Spleen (tissue), 11 donors: ENCODE results near the gene UBR1. TPM values are rescaled to one million over a fixed set of nuclear protein-coding genes. Genes with fewer than 3 reads are reported as not detected.
A peak's percentile ranks its signal among the peaks of the same experiment; 100 is the strongest.

Source experiments
- DNase-seq: peaks from one replicate; pipeline ENCODE4 v3.0.0-alpha.2; 2020
- H3K27ac ChIP-seq, 8 donors: fragments of 200-600 bp; sonication (generic) in 7 of 8; 1 replicate in 4 of 8; 2 replicates in 4 of 8; pipeline versions ENCODE4 v1.5.0 to v1.8.0; 2016 to 2021; ENCODE audit warnings: inconsistent platforms in 4 of 8, mild to moderate bottlenecking in 4 of 8, moderate library complexity in 1 of 8
- H3K27me3 ChIP-seq, 7 donors: fragments of 200-600 bp; sonication (generic) in 6 of 7; replicated peaks in 1 of 7; 1 replicate in 4 of 7; 2 replicates in 3 of 7; pipeline versions ENCODE4 v1.5.0 to v1.8.0; 2016 to 2021; ENCODE audit warnings: inconsistent platforms in 3 of 7, mild to moderate bottlenecking in 1 of 7
- H3K36me3 ChIP-seq, 6 donors: fragments of 200-600 bp; sonication (generic) in 5 of 6; 1 replicate in 4 of 6; 2 replicates in 2 of 6; pipeline versions ENCODE4 v1.5.0 to v1.8.0; 2016 to 2021; ENCODE audit warnings: inconsistent platforms in 2 of 6
- H3K4me1 ChIP-seq, 6 donors: fragments of 200-600 bp; sonication (generic) in 5 of 6; 1 replicate in 3 of 6; 2 replicates in 3 of 6; pipeline versions ENCODE4 v1.5.0 to v1.8.0; 2016 to 2021; ENCODE audit warnings: inconsistent platforms in 3 of 6
- H3K4me3 ChIP-seq, 8 donors: fragments of 200-600 bp; sonication (generic) in 7 of 8; 1 replicate in 4 of 8; 2 replicates in 4 of 8; pipeline versions ENCODE4 v1.5.0 to v1.8.0; 2016 to 2021; ENCODE audit warnings: inconsistent platforms in 4 of 8, mild to moderate bottlenecking in 4 of 8, moderate library complexity in 2 of 8
- H3K9me3 ChIP-seq, 8 donors: fragments of 200-600 bp; sonication (generic) in 7 of 8; 1 replicate in 4 of 8; 2 replicates in 4 of 8; pipeline versions ENCODE4 v1.5.0 to v1.8.0; 2016 to 2021; ENCODE audit warnings: inconsistent platforms in 4 of 8
- CTCF ChIP-seq, 11 experiments: fragments of 200-600 bp in 7 of 11; fragments of 450-650 bp in 4 of 11; sonication (generic) in 4 of 11; IDR thresholded peaks in 8 of 11; conservative IDR thresholded peaks in 3 of 11; 1 replicate in 7 of 11; 2 replicates in 4 of 11; pipeline versions ENCODE4 v1.4.0 to v1.8.0; 2016 to 2021; ENCODE audit warnings: antibody characterized with exemption in 11 of 11, inconsistent platforms in 4 of 11, mild to moderate bottlenecking in 1 of 11
- POLR2A ChIP-seq, 3 donors: fragments of 450-650 bp; IDR thresholded peaks; one replicate each; pipeline ENCODE4 v1.5.1; 2017; ENCODE audit warnings: antibody characterized with exemption in 3 of 3, mild to moderate bottlenecking in 1 of 3
- POLR2AphosphoS5 ChIP-seq, 3 donors: sonication (generic); formaldehyde crosslinking; IDR thresholded peaks; one replicate each; pipeline ENCODE4 v1.5.1; 2017; ENCODE audit warnings: antibody characterized with exemption in 3 of 3
- WGBS, 5 donors: extraction: QIAGEN DNeasy Blood & Tissue Kit in 3 of 5; methylation state at CpG; one replicate each; pipeline versions ENCODE4 v1.1.5 to v1.1.7; 2013 to 2018; 5-methylcytosine and 5-hydroxymethylcytosine counted together
- intact Hi-C: fragments of 100-400 bp; cut with DNase I; formaldehyde crosslinking; loops from one replicate; pipeline ENCODE4 v1.15.0; 2023; ENCODE audit warnings: low total_unique reads
- polyA plus RNA-seq, 3 donors: library from polyadenylated mRNA; stranded (reverse); fragments of 200-250 nt; gene quantifications; one replicate each; pipeline ENCODE4 v1.2.1, GENCODE V29; 2013
- total RNA-seq, 7 donors: library from RNA; depleted of rRNA in 3 of 7; stranded (reverse); fragments of >200 nt in 3 of 7; fragmentation: NEBNext Ultra II Directional in 4 of 7; extraction: Animal tissue kit (Norgen Biotek cat#: 25700) in 4 of 7; gene quantifications; one replicate each; pipeline versions ENCODE4 v1.1.0 to v1.2.1, GENCODE V29; 2016 to 2021
- donor health status: healthy with polysubstance abuse.
- donor health status: DM: no; HTN: no; CAD: no; lungs with moderate emphysema.
- donor health status: DM: no; HTN: no; CAD: no.
- donor health status: Bipolar disorder and iron deficiency.
- donor health status: healthy.
- donor health status: DM: no; HTN: no; CAD: no.
- donor health status: DM: yes; HTN: yes; CAD: no.

The UBR1 gene
- total and polyA plus RNA-seq, 10 donors, result 4.3 to 69.2 (median 38.8) TPM

- H3K27me3 ChIP-seq, result no peaks in the 10 kb centered on the region
- TF ChIP-seq POLR2A (IDR thresholded peaks at IDR 0.05), result no peak
- no peak for TF ChIP-seq CTCF (IDR thresholded peaks at IDR 0.05 in 8 of 11, conservative IDR thresholded peaks at IDR 0.05 in 3 of 11)
- no peak for TF ChIP-seq POLR2AphosphoS5 (IDR thresholded peaks at IDR 0.05)
- intact Hi-C loops, result no loop called here
- peak overlapping the region in 6 of 8 donors; percentile 13 to 47 (median 30) for H3K27ac ChIP-seq
- 48 to 69% (median 53%) methylated on average over 1 of the region's 1 CpG for WGBS, 5 donors
- peaks cover 0 to 25% (median 7%) of the 10 kb centered on the region in 6 donors for H3K4me1 ChIP-seq
- no peaks in the 10 kb centered on the region for H3K9me3 ChIP-seq
- H3K36me3 ChIP-seq, result no peaks in the 10 kb centered on the region
- DNase-seq, result no peak
- no peak overlapping the region for H3K4me3 ChIP-seq
Observed at GRCh38 chr15:43118286-43118685, 12.4 kb upstream of the UBR1 start.

GRCh38 chr15:43111354-43111753, 5.5 kb upstream of the UBR1 start:
- peaks cover 0 to 22% (median 7%) of the 10 kb centered on the region in 6 donors for H3K4me1 ChIP-seq
- H3K4me3 ChIP-seq, result no peak overlapping the region
- intact Hi-C loops, result no loop called here
- H3K27me3 ChIP-seq, result no peaks in the 10 kb centered on the region
- WGBS, 5 donors, result 72 to 86% (median 77%) methylated on average over 3 of the region's 3 CpGs
- no peaks in the 10 kb centered on the region for H3K9me3 ChIP-seq
- no peak overlapping the region for H3K27ac ChIP-seq
- DNase-seq, result no peak
- no peaks in the 10 kb centered on the region for H3K36me3 ChIP-seq
- no peak for TF ChIP-seq POLR2AphosphoS5 (IDR thresholded peaks at IDR 0.05)
- no peak for TF ChIP-seq POLR2A (IDR thresholded peaks at IDR 0.05)
- TF ChIP-seq CTCF (IDR thresholded peaks at IDR 0.05 in 8 of 11, conservative IDR thresholded peaks at IDR 0.05 in 3 of 11), result no peak

GRCh38 chr15:43107751-43108150, 1.9 kb upstream of the UBR1 start:
- peaks cover 17 to 51% (median 34%) of the 10 kb centered on the region in 6 donors for H3K4me1 ChIP-seq
- no peak for TF ChIP-seq CTCF (IDR thresholded peaks at IDR 0.05 in 8 of 11, conservative IDR thresholded peaks at IDR 0.05 in 3 of 11)
- no peak for TF ChIP-seq POLR2AphosphoS5 (IDR thresholded peaks at IDR 0.05)
- TF ChIP-seq POLR2A (IDR thresholded peaks at IDR 0.05), result no peak
- peaks cover 0 to 4% (median 0%) of the 10 kb centered on the region in 6 donors for H3K36me3 ChIP-seq
- peak overlapping the region in 3 of 8 donors; percentile 91 to 95 (median 93) for H3K27ac ChIP-seq
- H3K9me3 ChIP-seq, result no peaks in the 10 kb centered on the region
- intact Hi-C loops, result no loop called here
- no peaks in the 10 kb centered on the region for H3K27me3 ChIP-seq
- no peak overlapping the region for H3K4me3 ChIP-seq
- no peak for DNase-seq
- WGBS, 5 donors, result 73 to 86% (median 83%) methylated on average over 1 of the region's 1 CpG

GRCh38 chr15:43106486-43106829, 620 bp upstream of the UBR1 start:
- 11 to 20% (median 16%) methylated on average over 7 of the region's 7 CpGs for WGBS, 5 donors
- no peak for TF ChIP-seq POLR2A (IDR thresholded peaks at IDR 0.05)
- TF ChIP-seq POLR2AphosphoS5 (IDR thresholded peaks at IDR 0.05), result no peak
- TF ChIP-seq CTCF (IDR thresholded peaks at IDR 0.05 in 8 of 11, conservative IDR thresholded peaks at IDR 0.05 in 3 of 11), result no peak
- intact Hi-C loops, result no loop called here
- peaks cover 0 to 16% (median 3%) of the 10 kb centered on the region in 6 donors for H3K36me3 ChIP-seq
- peak overlapping the region; percentile 61 to 82 (median 68) for H3K4me3 ChIP-seq
- DNase-seq, result no peak
- H3K27me3 ChIP-seq, result no peaks in the 10 kb centered on the region
- peaks cover 17 to 62% (median 39%) of the 10 kb centered on the region in 6 donors for H3K4me1 ChIP-seq
- no peaks in the 10 kb centered on the region for H3K9me3 ChIP-seq
- H3K27ac ChIP-seq, result peak overlapping the region; percentile 72 to 95 (median 92)
